Measurements from ENCODE around the gene MUC5B. TPM values are rescaled to one million over a fixed set of nuclear protein-coding genes. Genes with fewer than 3 reads are reported as not detected.
"Not testable (repeated sequence)": the region's sequence is repeated elsewhere in the genome, so short reads cannot be mapped to it uniquely, and the experiment has no call there.

Gene MUC5B
- total RNA-seq, 1 donor from 2014 or later, result not detected

DNA sequence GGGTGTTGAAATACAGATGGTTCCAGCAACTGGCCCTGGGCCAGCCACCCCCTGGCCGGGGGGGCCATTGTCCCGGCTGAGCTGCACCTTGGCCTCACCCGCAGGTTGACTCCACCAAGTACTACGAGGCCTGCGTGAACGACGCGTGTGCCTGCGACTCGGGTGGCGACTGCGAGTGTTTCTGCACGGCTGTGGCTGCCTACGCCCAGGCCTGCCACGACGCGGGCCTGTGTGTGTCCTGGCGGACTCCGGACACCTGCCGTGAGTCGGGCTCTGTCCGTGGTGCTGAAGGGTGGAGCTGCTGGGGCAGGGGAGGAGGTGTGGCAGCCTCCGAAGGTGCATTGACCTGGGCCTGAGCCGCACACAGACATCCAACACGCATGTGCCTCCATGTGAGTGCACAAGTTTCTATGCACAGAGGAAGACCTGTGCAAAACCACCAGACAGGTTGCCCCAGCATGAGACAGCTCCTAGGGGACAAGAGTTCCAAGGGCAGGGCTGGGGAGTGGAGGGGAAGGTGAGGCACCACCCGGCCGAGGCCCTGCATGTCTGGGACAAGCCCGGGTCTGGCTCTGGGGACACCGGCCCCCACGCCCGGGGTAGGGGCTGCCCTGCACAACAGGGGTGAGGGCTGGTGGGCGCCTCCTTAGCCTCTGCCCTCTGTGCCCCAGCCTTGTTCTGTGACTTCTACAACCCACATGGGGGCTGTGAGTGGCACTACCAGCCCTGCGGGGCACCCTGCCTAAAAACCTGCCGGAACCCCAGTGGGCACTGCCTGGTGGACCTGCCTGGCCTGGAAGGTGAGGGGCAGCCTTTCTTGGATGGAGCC, 16.1 kb downstream of the MUC5B start:
- Mint-ChIP-seq H3K4me3 (no peak overlapping the region), H3K27me3 (ENCODE audit: insufficient read depth) (no peaks in the 10 kb centered on the region), H3K9me3 (peaks cover 3% of the 10 kb centered on the region), H3K36me3 (ENCODE audit: low read depth) (no peaks in the 10 kb centered on the region), H3K4me1 (ENCODE audit: low read depth) (no peaks in the 10 kb centered on the region), H3K27ac (no peak overlapping the region)
- DNase-seq (ENCODE audit: low spot score), result no peak
- intact Hi-C loops (cut with micrococcal nuclease), result no loop called here

DNA sequence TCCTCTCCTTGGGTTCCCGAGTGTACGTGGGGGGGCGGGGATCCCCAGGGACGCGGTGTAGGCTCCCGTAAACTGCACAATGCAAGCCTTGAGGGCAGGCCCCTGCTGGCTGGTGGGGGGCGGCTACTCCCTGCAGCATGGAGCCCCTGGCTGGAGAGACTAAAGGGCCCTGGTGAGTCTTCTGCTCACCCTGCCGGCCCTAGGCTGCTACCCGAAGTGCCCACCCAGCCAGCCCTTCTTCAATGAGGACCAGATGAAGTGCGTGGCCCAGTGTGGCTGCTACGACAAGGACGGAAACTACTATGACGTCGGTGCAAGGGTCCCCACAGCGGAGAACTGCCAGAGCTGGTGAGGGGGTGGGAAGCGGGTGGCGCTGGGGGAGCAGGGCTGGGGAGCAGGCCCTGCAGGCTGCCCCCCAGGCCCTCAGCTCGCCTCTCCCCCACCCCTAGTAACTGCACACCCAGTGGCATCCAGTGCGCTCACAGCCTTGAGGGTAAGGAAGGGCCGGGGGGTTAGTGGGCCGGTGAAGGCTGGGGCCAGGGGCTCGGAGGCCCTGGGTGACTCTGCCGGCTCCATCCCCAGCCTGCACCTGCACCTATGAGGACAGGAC, 16.8 kb downstream of the MUC5B start:
- no peaks in the 10 kb centered on the region for H3K4me1 Mint-ChIP-seq (ENCODE audit: low read depth)
- intact Hi-C loops (cut with micrococcal nuclease), result no loop called here
- no peak overlapping the region for H3K27ac Mint-ChIP-seq
- no peak for DNase-seq (ENCODE audit: low spot score)
- H3K27me3 Mint-ChIP-seq (ENCODE audit: insufficient read depth), result no peaks in the 10 kb centered on the region
- no peaks in the 10 kb centered on the region for H3K36me3 Mint-ChIP-seq (ENCODE audit: low read depth)
- H3K4me3 Mint-ChIP-seq, result no peak overlapping the region
- peaks cover 3% of the 10 kb centered on the region for H3K9me3 Mint-ChIP-seq

DNA sequence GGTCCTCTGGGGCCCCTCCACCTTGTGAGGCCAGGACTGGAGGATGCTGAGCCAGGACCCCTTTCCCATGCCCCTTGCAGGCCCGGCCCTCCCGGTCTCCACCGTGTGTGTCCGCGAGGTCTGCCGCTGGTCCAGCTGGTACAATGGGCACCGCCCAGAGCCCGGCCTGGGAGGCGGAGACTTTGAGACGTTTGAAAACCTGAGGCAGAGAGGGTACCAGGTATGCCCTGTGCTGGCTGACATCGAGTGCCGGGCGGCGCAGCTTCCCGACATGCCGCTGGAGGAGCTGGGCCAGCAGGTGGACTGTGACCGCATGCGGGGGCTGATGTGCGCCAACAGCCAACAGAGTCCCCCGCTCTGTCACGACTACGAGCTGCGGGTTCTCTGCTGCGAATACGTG, 17.9 kb downstream of the MUC5B start:
- H3K36me3 Mint-ChIP-seq (ENCODE audit: low read depth), result no peaks in the 10 kb centered on the region
- H3K4me3 Mint-ChIP-seq, result no peak overlapping the region
- H3K27me3 Mint-ChIP-seq (ENCODE audit: insufficient read depth), result no peaks in the 10 kb centered on the region
- intact Hi-C loops (cut with micrococcal nuclease), result no loop called here
- DNase-seq (ENCODE audit: low spot score), result no peak
- peaks cover 3% of the 10 kb centered on the region for H3K9me3 Mint-ChIP-seq
- H3K27ac Mint-ChIP-seq, result no peak overlapping the region
- H3K4me1 Mint-ChIP-seq (ENCODE audit: low read depth), result no peaks in the 10 kb centered on the region

DNA sequence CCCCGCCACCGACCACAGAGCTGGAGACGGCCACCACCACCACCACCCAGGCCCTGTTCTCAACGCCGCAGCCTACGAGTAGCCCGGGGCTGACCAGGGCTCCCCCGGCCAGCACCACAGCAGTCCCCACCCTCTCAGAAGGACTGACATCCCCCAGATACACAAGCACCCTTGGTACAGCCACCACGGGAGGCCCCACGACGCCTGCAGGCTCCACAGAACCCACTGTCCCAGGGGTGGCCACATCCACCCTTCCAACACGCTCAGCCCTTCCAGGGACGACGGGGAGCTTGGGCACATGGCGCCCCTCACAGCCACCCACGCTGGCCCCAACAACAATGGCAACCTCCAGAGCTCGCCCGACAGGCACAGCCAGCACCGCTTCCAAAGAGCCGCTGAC, 18.8 kb downstream of the MUC5B start:
- Mint-ChIP-seq H3K27ac (no peak overlapping the region), H3K4me3 (no peak overlapping the region), H3K36me3 (ENCODE audit: low read depth) (no peaks in the 10 kb centered on the region), H3K4me1 (ENCODE audit: low read depth) (no peaks in the 10 kb centered on the region), H3K9me3 (peaks cover 3% of the 10 kb centered on the region), H3K27me3 (ENCODE audit: insufficient read depth) (no peaks in the 10 kb centered on the region)
- no peak for DNase-seq (ENCODE audit: low spot score)
- intact Hi-C loops (cut with micrococcal nuclease), result no loop called here

DNA sequence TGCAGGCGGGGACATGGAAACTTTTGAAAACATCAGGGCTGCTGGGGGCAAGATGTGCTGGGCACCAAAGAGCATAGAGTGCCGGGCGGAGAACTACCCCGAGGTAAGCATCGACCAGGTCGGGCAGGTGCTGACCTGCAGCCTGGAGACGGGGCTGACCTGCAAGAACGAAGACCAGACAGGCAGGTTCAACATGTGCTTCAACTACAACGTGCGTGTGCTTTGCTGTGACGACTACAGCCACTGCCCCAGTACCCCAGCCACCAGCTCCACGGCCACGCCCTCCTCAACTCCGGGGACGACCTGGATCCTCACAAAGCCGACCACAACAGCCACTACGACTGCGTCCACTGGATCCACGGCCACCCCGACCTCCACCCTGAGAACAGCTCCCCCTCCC, 19.4 kb downstream of the MUC5B start:
- Mint-ChIP-seq H3K4me3 (no peak overlapping the region), H3K27ac (no peak overlapping the region), H3K9me3 (peaks cover 3% of the 10 kb centered on the region), H3K27me3 (ENCODE audit: insufficient read depth) (no peaks in the 10 kb centered on the region), H3K4me1 (ENCODE audit: low read depth) (no peaks in the 10 kb centered on the region), H3K36me3 (ENCODE audit: low read depth) (no peaks in the 10 kb centered on the region)
- no peak for DNase-seq (ENCODE audit: low spot score)
- intact Hi-C loops (cut with micrococcal nuclease), result no loop called here

DNA sequence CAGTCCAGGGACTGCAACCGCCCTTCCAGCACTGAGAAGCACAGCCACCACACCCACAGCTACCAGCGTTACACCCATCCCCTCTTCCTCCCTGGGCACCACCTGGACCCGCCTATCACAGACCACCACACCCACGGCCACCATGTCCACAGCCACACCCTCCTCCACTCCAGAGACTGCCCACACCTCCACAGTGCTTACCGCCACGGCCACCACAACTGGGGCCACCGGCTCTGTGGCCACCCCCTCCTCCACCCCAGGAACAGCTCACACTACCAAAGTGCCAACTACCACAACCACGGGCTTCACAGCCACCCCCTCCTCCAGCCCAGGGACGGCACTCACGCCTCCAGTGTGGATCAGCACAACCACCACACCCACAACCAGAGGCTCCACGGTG, 19.9 kb downstream of the MUC5B start:
- H3K36me3 Mint-ChIP-seq (ENCODE audit: low read depth); DNase-seq (ENCODE audit: low spot score); H3K4me3 Mint-ChIP-seq; intact Hi-C loops (cut with micrococcal nuclease); H3K27ac Mint-ChIP-seq; H3K27me3 Mint-ChIP-seq (ENCODE audit: insufficient read depth); H3K9me3 Mint-ChIP-seq; H3K4me1 Mint-ChIP-seq (ENCODE audit: low read depth): not testable (repeated sequence)

DNA sequence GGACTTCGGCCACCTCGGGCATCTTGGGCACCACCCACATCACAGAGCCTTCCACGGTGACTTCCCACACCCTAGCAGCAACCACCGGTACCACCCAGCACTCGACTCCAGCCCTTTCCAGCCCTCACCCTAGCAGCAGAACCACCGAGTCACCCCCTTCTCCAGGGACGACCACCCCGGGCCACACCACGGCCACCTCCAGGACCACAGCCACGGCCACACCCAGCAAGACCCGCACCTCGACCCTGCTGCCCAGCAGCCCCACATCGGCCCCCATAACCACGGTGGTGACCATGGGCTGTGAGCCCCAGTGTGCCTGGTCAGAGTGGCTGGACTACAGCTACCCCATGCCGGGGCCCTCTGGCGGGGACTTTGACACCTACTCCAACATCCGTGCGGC, 20.7 kb downstream of the MUC5B start:
- H3K27me3 Mint-ChIP-seq (ENCODE audit: insufficient read depth); H3K4me1 Mint-ChIP-seq (ENCODE audit: low read depth); H3K36me3 Mint-ChIP-seq (ENCODE audit: low read depth); H3K9me3 Mint-ChIP-seq; H3K4me3 Mint-ChIP-seq; H3K27ac Mint-ChIP-seq; DNase-seq (ENCODE audit: low spot score); intact Hi-C loops (cut with micrococcal nuclease): not testable (repeated sequence)

DNA sequence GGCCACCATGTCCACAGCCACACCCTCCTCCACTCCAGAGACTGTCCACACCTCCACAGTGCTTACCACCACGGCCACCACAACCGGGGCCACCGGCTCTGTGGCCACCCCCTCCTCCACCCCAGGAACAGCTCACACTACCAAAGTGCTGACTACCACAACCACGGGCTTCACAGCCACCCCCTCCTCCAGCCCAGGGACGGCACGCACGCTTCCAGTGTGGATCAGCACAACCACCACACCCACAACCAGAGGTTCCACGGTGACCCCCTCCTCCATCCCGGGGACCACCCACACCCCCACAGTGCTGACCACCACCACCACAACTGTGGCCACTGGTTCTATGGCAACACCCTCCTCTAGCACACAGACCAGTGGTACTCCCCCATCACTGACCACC, 21.7 kb downstream of the MUC5B start:
- H3K4me3 Mint-ChIP-seq; intact Hi-C loops (cut with micrococcal nuclease); H3K27me3 Mint-ChIP-seq (ENCODE audit: insufficient read depth); H3K4me1 Mint-ChIP-seq (ENCODE audit: low read depth); H3K9me3 Mint-ChIP-seq; H3K36me3 Mint-ChIP-seq (ENCODE audit: low read depth); DNase-seq (ENCODE audit: low spot score); H3K27ac Mint-ChIP-seq: not testable (repeated sequence)

DNA sequence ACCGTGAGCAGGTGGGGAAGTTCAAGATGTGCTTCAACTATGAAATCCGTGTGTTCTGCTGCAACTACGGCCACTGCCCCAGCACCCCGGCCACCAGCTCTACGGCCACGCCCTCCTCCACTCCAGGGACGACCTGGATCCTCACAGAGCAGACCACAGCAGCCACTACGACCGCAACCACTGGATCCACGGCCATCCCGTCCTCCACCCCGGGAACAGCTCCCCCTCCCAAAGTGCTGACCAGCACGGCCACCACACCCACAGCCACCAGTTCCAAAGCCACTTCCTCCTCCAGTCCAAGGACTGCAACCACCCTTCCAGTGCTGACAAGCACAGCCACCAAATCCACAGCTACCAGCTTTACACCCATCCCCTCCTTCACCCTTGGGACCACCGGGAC, 22.9 kb downstream of the MUC5B start:
- intact Hi-C loops (cut with micrococcal nuclease); H3K4me3 Mint-ChIP-seq; H3K9me3 Mint-ChIP-seq; DNase-seq (ENCODE audit: low spot score); H3K27me3 Mint-ChIP-seq (ENCODE audit: insufficient read depth); H3K36me3 Mint-ChIP-seq (ENCODE audit: low read depth); H3K4me1 Mint-ChIP-seq (ENCODE audit: low read depth); H3K27ac Mint-ChIP-seq: not testable (repeated sequence)

DNA sequence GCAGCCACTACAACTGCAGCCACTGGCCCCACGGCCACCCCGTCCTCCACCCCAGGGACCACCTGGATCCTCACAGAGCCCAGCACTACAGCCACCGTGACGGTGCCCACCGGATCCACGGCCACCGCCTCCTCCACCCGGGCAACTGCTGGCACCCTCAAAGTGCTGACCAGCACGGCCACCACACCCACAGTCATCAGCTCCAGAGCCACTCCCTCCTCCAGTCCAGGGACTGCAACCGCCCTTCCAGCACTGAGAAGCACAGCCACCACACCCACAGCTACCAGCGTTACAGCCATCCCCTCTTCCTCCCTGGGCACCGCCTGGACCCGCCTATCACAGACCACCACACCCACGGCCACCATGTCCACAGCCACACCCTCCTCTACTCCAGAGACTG, 23.4 kb downstream of the MUC5B start:
- H3K36me3 Mint-ChIP-seq (ENCODE audit: low read depth); H3K4me1 Mint-ChIP-seq (ENCODE audit: low read depth); H3K27ac Mint-ChIP-seq; intact Hi-C loops (cut with micrococcal nuclease); H3K27me3 Mint-ChIP-seq (ENCODE audit: insufficient read depth); DNase-seq (ENCODE audit: low spot score); H3K4me3 Mint-ChIP-seq: not testable (repeated sequence)
- H3K9me3 Mint-ChIP-seq, result peaks cover 14% of the 10 kb centered on the region

DNA sequence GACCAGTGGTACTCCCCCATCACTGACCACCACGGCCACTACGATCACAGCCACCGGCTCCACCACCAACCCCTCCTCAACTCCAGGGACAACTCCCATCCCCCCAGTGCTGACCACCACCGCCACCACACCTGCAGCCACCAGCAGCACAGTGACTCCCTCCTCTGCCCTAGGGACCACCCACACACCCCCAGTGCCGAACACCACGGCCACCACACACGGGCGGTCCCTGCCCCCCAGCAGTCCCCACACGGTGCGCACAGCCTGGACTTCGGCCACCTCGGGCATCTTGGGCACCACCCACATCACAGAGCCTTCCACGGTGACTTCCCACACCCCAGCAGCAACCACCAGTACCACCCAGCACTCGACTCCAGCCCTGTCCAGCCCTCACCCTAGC, 24.2 kb downstream of the MUC5B start:
- H3K9me3 Mint-ChIP-seq, result peaks cover 11% of the 10 kb centered on the region
- H3K4me1 Mint-ChIP-seq (ENCODE audit: low read depth); H3K36me3 Mint-ChIP-seq (ENCODE audit: low read depth); H3K27me3 Mint-ChIP-seq (ENCODE audit: insufficient read depth); H3K27ac Mint-ChIP-seq; H3K4me3 Mint-ChIP-seq; DNase-seq (ENCODE audit: low spot score); intact Hi-C loops (cut with micrococcal nuclease): not testable (repeated sequence)

DNA sequence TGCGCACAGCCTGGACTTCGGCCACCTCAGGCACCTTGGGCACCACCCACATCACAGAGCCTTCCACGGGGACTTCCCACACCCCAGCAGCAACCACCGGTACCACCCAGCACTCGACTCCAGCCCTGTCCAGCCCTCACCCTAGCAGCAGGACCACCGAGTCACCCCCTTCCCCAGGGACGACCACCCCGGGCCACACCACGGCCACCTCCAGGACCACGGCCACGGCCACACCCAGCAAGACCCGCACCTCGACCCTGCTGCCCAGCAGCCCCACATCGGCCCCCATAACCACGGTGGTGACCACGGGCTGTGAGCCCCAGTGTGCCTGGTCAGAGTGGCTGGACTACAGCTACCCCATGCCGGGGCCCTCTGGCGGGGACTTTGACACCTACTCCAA, 26.1 kb downstream of the MUC5B start:
- H3K4me3 Mint-ChIP-seq; H3K36me3 Mint-ChIP-seq (ENCODE audit: low read depth); DNase-seq (ENCODE audit: low spot score); intact Hi-C loops (cut with micrococcal nuclease); H3K27me3 Mint-ChIP-seq (ENCODE audit: insufficient read depth); H3K4me1 Mint-ChIP-seq (ENCODE audit: low read depth); H3K27ac Mint-ChIP-seq: not testable (repeated sequence)
- H3K9me3 Mint-ChIP-seq, result peaks cover 13% of the 10 kb centered on the region

DNA sequence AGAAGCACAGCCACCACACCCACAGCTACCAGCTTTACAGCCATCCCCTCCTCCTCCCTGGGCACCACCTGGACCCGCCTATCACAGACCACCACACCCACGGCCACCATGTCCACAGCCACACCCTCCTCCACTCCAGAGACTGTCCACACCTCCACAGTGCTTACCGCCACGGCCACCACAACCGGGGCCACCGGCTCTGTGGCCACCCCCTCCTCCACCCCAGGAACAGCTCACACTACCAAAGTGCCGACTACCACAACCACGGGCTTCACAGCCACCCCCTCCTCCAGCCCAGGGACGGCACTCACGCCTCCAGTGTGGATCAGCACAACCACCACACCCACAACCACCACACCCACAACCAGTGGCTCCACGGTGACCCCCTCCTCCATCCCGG, 27.5 kb downstream of the MUC5B start:
- H3K4me1 Mint-ChIP-seq (ENCODE audit: low read depth); intact Hi-C loops (cut with micrococcal nuclease); H3K4me3 Mint-ChIP-seq; H3K27me3 Mint-ChIP-seq (ENCODE audit: insufficient read depth); H3K36me3 Mint-ChIP-seq (ENCODE audit: low read depth); DNase-seq (ENCODE audit: low spot score); H3K27ac Mint-ChIP-seq: not testable (repeated sequence)
- H3K9me3 Mint-ChIP-seq, result peaks cover 13% of the 10 kb centered on the region
